Brain microvascular endothelial cell (primary cell): ENCODE data around the gene TMEM132D.
A peak's percentile ranks its signal among the peaks of the same experiment; 100 is the strongest.

ENCODE experiments used
- DNase-seq: peaks from one replicate; pipeline ENCODE4 v3.0.0-alpha.2; 2020
- H3K27ac ChIP-seq: fragments of 250-450 bp; sonication (Bioruptor Pico); 2 replicates; pipeline ENCODE4 v1.5.1; 2020; ENCODE audit warnings: mild to moderate bottlenecking, moderate library complexity
- H3K27me3 ChIP-seq: fragments of 250-450 bp; sonication (Bioruptor Pico); replicated peaks from 2 replicates; pipeline ENCODE4 v1.5.1; 2020; ENCODE audit warnings: mild to moderate bottlenecking
- H3K36me3 ChIP-seq: fragments of 250-450 bp; sonication (Bioruptor Pico); replicated peaks from 2 replicates; pipeline ENCODE4 v1.5.1; 2020; ENCODE audit warnings: mild to moderate bottlenecking
- H3K4me3 ChIP-seq: 2 replicates; pipeline ENCODE4 v1.5.1; 2011; ENCODE audit warnings: low read depth, mild to moderate bottlenecking, control low read depth, low read length, moderate library complexity
- in situ Hi-C: cut with HindIII; loops from 2 replicates; pipeline ENCODE4 v1.10.0; 2017; ENCODE audit warnings: low sequenced_read_pairs, low pct_ligation_motif_present
- TF ChIP-seq, protein P1 (sequence below): IDR thresholded peaks from 2 replicates; pipeline ENCODE4 v1.5.1; 2011; ENCODE audit warnings: low read depth, mild to moderate bottlenecking, moderate library complexity, low read length, control low read depth, inconsistent platforms; ENCODE audit errors: missing control alignments

The TMEM132D gene

GRCh38 chr12:129532082-129532481 is 371.7 kb downstream of the TMEM132D start:
- no peak overlapping the region for H3K4me3 ChIP-seq
- in situ Hi-C loops: no loop called here
- DNase-seq: no peak
- TF ChIP-seq, protein P1, sequence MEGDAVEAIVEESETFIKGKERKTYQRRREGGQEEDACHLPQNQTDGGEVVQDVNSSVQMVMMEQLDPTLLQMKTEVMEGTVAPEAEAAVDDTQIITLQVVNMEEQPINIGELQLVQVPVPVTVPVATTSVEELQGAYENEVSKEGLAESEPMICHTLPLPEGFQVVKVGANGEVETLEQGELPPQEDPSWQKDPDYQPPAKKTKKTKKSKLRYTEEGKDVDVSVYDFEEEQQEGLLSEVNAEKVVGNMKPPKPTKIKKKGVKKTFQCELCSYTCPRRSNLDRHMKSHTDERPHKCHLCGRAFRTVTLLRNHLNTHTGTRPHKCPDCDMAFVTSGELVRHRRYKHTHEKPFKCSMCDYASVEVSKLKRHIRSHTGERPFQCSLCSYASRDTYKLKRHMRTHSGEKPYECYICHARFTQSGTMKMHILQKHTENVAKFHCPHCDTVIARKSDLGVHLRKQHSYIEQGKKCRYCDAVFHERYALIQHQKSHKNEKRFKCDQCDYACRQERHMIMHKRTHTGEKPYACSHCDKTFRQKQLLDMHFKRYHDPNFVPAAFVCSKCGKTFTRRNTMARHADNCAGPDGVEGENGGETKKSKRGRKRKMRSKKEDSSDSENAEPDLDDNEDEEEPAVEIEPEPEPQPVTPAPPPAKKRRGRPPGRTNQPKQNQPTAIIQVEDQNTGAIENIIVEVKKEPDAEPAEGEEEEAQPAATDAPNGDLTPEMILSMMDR: no peak
- no peak overlapping the region for H3K27ac ChIP-seq
- H3K36me3 ChIP-seq: no peaks in the 10 kb centered on the region
- H3K27me3 ChIP-seq: no peaks in the 10 kb centered on the region

DNA sequence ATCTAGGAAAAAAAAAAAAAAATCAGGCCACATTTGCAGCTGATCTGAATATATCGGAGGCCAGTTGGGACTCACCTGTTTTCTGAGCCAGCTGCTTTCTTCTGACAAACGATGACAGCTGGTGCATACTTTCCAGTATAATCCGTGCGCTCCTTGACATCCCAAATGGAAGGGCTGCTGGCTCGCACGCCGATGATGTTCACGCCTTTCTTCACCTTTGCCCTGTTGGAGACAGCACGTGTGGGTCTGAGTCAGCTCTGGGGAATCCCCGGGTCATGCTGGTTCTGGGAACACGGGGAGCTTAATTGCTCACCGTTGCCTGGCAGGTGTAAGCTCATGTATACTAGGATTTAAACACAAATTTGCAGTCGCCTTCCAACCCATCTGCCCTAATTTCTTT is 372.8 kb downstream of the TMEM132D start:
- in situ Hi-C loops: no loop called here
- no peak for DNase-seq
- TF ChIP-seq, protein P1: no peak

GRCh38 chr12:129530517-129530916 is 373.3 kb downstream of the TMEM132D start:
- H3K27me3 ChIP-seq: no peaks in the 10 kb centered on the region
- TF ChIP-seq, protein P1: no peak
- in situ Hi-C loops: no loop called here
- no peak overlapping the region for H3K4me3 ChIP-seq
- no peak overlapping the region for H3K27ac ChIP-seq
- H3K36me3 ChIP-seq: no peaks in the 10 kb centered on the region
- DNase-seq: no peak

More for the DNA sequence above, 372.8 kb downstream of the TMEM132D start:
- no peaks in the 10 kb centered on the region for H3K27me3 ChIP-seq
- H3K27ac ChIP-seq: no peak overlapping the region
- H3K36me3 ChIP-seq: no peaks in the 10 kb centered on the region
- H3K4me3 ChIP-seq: no peak overlapping the region

DNA sequence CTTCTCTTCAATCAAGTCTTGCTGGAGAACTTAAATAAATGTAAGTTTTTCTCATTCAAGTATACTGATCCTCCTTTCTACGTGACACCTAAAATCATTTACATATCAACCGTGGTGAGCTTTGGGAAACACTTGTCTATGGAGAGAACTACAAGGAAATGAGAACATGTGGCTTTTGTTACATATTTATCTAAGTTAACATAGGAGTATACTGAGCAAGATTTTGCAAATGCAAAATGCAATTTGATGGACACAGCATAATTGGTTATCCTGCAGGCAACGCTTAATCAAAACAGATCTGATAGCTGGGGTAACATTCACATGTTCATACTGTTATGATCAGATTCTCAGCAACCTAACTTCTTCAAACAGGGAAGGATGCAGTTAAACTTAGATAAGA is 376.3 kb downstream of the TMEM132D start:
- in situ Hi-C loops: no loop called here
- H3K27ac ChIP-seq: no peak overlapping the region
- no peaks in the 10 kb centered on the region for H3K36me3 ChIP-seq
- no peaks in the 10 kb centered on the region for H3K27me3 ChIP-seq
- no peak overlapping the region for H3K4me3 ChIP-seq
- no peak for DNase-seq
- TF ChIP-seq, protein P1: no peak

GRCh38 chr12:129523621-129524020 is 380.2 kb downstream of the TMEM132D start:
- Histone ChIP-seq H3K27ac (no peak overlapping the region), H3K4me3 (no peak overlapping the region), H3K27me3 (no peaks in the 10 kb centered on the region), H3K36me3 (no peaks in the 10 kb centered on the region)
- DNase-seq: no peak
- in situ Hi-C loops: no loop called here
- TF ChIP-seq, protein P1: no peak

- peak; percentile 80 for DNase-seq
- no peak overlapping the region for H3K4me3 ChIP-seq
- no peaks in the 10 kb centered on the region for H3K27me3 ChIP-seq
- H3K27ac ChIP-seq: no peak overlapping the region
- in situ Hi-C loops: no loop called here
- TF ChIP-seq, protein P1: no peak
- H3K36me3 ChIP-seq: no peaks in the 10 kb centered on the region
These were observed 383.1 kb downstream of the TMEM132D start for GRCh38 chr12:129520739-129521138.
